GM19452 (cell line): ENCODE data around the gene DGKH.

ENCODE experiments used
- ATAC-seq: cut with Tn5 transposase; IDR thresholded peaks from one replicate; pipeline ENCODE4 v1.9.1; 2021; ENCODE audit not compliant: unreplicated experiment

The DGKH gene

GRCh38 chr13:42272115-42272803 is 223.8 kb downstream of the DGKH start, which contains the start of gene AKAP11:
TSS of gene AKAP11 (plus strand) at chr13:42272152. CDS start at chr13:42286349, 14,197 bp downstream.
- peak; percentile 21 for ATAC-seq

GRCh38 chr13:42272804-42273175 is 224.3 kb downstream of the DGKH start:
- no peak for ATAC-seq

GRCh38 chr13:42274386-42275097 is 226.1 kb downstream of the DGKH start:
- ATAC-seq = no peak

- peak; percentile 37 for ATAC-seq
These were observed 226.6 kb downstream of the DGKH start for GRCh38 chr13:42275098-42275471.

GRCh38 chr13:42275506-42275905 is 227.1 kb downstream of the DGKH start:
- no peak for ATAC-seq

- ATAC-seq = no peak
These were observed 228.2 kb downstream of the DGKH start for GRCh38 chr13:42276683-42277082.

GRCh38 chr13:42277618-42278276 is 229.3 kb downstream of the DGKH start:
- ATAC-seq = no peak

GRCh38 chr13:42279080-42279479 is 230.6 kb downstream of the DGKH start:
- ATAC-seq = no peak

GRCh38 chr13:42279986-42280385 is 231.5 kb downstream of the DGKH start:
- no peak for ATAC-seq

GRCh38 chr13:42280537-42280936 is 232.1 kb downstream of the DGKH start:
- no peak for ATAC-seq

GRCh38 chr13:42283574-42283973 is 235.1 kb downstream of the DGKH start:
- no peak for ATAC-seq

- ATAC-seq = no peak
These were observed 235.6 kb downstream of the DGKH start for GRCh38 chr13:42284068-42284467.
